ENCODE data around the gene RNF115. TPM values are rescaled to one million over a fixed set of nuclear protein-coding genes. Genes with fewer than 3 reads are reported as not detected.
"Not testable (repeated sequence)": the region's sequence is repeated elsewhere in the genome, so short reads cannot be mapped to it uniquely, and the experiment has no call there.

The RNF115 gene
- polyA plus RNA-seq, 1 of the 3 experiments (the other 2 are of a cell fraction), result 4.8 TPM

DNA sequence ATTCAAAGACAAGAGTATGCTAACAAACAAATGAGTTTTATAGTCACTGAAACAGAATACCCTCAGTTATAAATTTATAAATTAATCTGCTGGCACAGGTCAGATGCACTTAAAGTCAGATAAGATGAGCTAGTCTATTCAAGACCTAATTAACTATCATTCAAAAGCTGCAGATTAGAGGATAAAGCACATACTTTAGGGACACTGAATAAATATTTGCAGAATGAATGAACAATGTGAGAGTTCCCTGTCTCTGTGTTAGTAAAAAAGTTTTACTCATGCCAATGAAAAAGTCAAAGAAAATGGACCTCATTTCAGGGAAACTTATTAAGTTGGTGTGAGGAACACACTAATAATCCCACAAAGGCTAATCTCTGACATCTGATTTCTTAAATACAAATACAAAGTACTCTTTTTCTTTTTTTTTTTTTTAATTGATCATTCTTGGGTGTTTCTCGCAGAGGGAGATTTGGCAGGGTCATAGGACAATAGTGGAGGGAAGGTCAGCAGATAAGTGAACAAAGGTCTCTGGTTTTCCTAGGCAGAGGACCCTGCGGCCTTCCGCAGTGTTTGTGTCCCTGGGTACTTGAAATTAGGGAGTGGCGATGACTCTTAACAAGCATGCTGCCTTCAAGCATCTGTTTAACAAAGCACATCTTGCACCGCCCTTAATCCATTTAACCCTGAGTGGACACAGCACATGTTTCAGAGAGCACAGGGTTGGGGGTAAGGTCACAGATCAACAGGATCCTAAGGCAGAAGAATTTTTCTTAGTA is 58.1 kb downstream of the RNF115 start:
- H3K27me3 ChIP-seq (ENCODE audit: insufficient read depth); CTCF ChIA-PET; H3F3A ChIP-seq (replicated peaks; ENCODE audit: insufficient read depth); H3K79me2 ChIP-seq (ENCODE audit: insufficient read depth); DNase-seq; H3K4me2 ChIP-seq; H3K9me3 ChIP-seq; H3K4me3 ChIP-seq (ENCODE audit: low read depth in 2 of 2, low read length in 1 of 2); H3K9ac ChIP-seq; H4K20me1 ChIP-seq (ENCODE audit: insufficient read depth); H3K4me1 ChIP-seq (ENCODE audit: control insufficient read depth in 1 of 2, insufficient read depth in 2 of 2, low read depth in 1 of 2, low read length in 1 of 2); H2AFZ ChIP-seq (ENCODE audit: low read depth); H3K9me2 ChIP-seq; POLR2A ChIA-PET: not testable (repeated sequence)
- 86% methylated on average over 5 of the region's 5 CpGs for WGBS (ENCODE audit: low lambda C conversion rate)
- H3K27ac ChIP-seq (ENCODE audit: low read depth in 2 of 2, low read length in 1 of 2), result peak overlapping the region in 1 of 2 experiments; percentile 10; a peak in 1 of 4 replicates
- peaks cover 28 to 49% of the 10 kb centered on the region in 2 experiments for H3K36me3 ChIP-seq (replicated peaks in 1 of 2; ENCODE audit: control insufficient read depth in 1 of 2, insufficient read depth in 2 of 2, low read length in 1 of 2)

DNA sequence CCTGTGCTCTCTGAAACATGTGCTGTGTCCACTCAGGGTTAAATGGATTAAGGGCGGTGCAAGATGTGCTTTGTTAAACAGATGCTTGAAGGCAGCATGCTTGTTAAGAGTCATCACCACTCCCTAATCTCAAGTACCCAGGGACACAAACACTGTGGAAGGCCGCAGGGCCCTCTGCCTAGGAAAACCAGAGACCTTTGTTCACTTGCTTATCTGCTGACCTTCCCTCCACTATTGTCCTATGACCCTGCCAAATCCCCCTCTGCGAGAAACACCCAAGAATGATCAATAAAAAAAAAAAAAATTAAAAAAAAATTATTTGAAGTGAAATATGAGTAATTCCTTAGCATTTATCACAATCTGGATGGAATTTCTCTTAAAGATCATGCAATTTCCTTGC is 58.8 kb downstream of the RNF115 start:
- H3K36me3 ChIP-seq (replicated peaks in 1 of 2; ENCODE audit: control insufficient read depth in 1 of 2, insufficient read depth in 2 of 2, low read length in 1 of 2), result peaks cover 22 to 47% of the 10 kb centered on the region in 2 experiments
- H3K4me1 ChIP-seq (ENCODE audit: control insufficient read depth in 1 of 2, insufficient read depth in 2 of 2, low read depth in 1 of 2, low read length in 1 of 2); H3K27ac ChIP-seq (ENCODE audit: low read depth in 2 of 2, low read length in 1 of 2); H3K4me3 ChIP-seq (ENCODE audit: low read depth in 2 of 2, low read length in 1 of 2); H3K79me2 ChIP-seq (ENCODE audit: insufficient read depth); H3K9me2 ChIP-seq; POLR2A ChIA-PET; DNase-seq; H3K27me3 ChIP-seq (ENCODE audit: insufficient read depth); H3K9me3 ChIP-seq; H3K4me2 ChIP-seq; H3K9ac ChIP-seq; H2AFZ ChIP-seq (ENCODE audit: low read depth); H4K20me1 ChIP-seq (ENCODE audit: insufficient read depth); H3F3A ChIP-seq (replicated peaks; ENCODE audit: insufficient read depth); CTCF ChIA-PET: not testable (repeated sequence)
- WGBS (ENCODE audit: low lambda C conversion rate), result 61% methylated on average over 2 of the region's 3 CpGs

DNA sequence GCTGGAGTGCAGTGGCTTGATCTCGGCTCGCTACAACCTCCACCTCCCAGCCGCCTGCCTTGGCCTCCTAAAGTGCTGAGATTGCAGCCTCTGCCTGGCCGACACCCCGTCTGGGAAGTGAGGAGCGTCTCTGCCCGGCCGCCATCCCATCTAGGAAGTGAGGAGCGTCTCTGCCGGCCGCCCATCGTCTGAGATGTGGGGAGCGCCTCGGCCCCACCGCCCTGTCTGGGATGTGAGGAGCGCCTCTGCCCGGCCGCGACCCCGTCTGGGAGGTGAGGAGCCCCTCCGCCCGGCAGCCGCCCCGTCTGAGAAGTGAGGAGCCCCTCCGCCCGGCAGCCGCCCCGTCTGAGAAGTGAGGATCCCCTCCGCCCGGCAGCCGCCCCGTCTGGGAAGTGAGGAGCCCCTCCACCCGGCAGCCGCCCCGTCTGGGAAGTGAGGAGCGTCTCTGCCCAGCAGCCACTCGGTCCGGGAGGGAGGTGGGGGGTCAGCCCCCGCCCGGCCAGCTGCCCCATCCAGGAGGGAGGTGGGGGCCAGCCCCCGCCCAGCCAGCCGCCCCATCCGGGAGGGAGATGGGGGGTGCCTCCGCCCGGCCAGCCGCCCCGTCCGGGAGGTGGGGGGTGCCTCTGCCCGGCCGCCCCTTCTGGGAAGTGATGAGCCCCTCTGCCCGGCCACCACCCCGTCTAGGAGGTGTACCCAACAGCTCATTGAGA is 59.5 kb downstream of the RNF115 start:
- H3K9me3 ChIP-seq, result not testable (repeated sequence)
- H3K36me3 ChIP-seq (replicated peaks in 1 of 2; ENCODE audit: control insufficient read depth in 1 of 2, insufficient read depth in 2 of 2, low read length in 1 of 2), result peaks cover 18 to 40% of the 10 kb centered on the region in 2 experiments

GRCh38 chr1:145762001-145762400 is 61.9 kb downstream of the RNF115 start:
- H3K4me3 ChIP-seq (ENCODE audit: low read depth in 2 of 2, low read length in 1 of 2); H2AFZ ChIP-seq (ENCODE audit: low read depth); H3K9ac ChIP-seq; H3F3A ChIP-seq (replicated peaks; ENCODE audit: insufficient read depth); H3K79me2 ChIP-seq (ENCODE audit: insufficient read depth); H4K20me1 ChIP-seq (ENCODE audit: insufficient read depth); H3K9me3 ChIP-seq; H3K27ac ChIP-seq (ENCODE audit: low read depth in 2 of 2, low read length in 1 of 2); H3K27me3 ChIP-seq (ENCODE audit: insufficient read depth); CTCF ChIA-PET; H3K4me1 ChIP-seq (ENCODE audit: control insufficient read depth in 1 of 2, insufficient read depth in 2 of 2, low read depth in 1 of 2, low read length in 1 of 2); DNase-seq; H3K4me2 ChIP-seq; POLR2A ChIA-PET; H3K9me2 ChIP-seq: not testable (repeated sequence)
- peaks cover 31 to 48% of the 10 kb centered on the region in 2 experiments for H3K36me3 ChIP-seq (replicated peaks in 1 of 2; ENCODE audit: control insufficient read depth in 1 of 2, insufficient read depth in 2 of 2, low read length in 1 of 2)
- WGBS (ENCODE audit: low lambda C conversion rate), result 93% methylated on average over 2 of the region's 2 CpGs

More for the DNA sequence above, 59.5 kb downstream of the RNF115 start:
- H3K4me1 ChIP-seq (ENCODE audit: control insufficient read depth in 1 of 2, insufficient read depth in 2 of 2, low read depth in 1 of 2, low read length in 1 of 2); H3K27ac ChIP-seq (ENCODE audit: low read depth in 2 of 2, low read length in 1 of 2); H3K4me3 ChIP-seq (ENCODE audit: low read depth in 2 of 2, low read length in 1 of 2); H3K27me3 ChIP-seq (ENCODE audit: insufficient read depth); H3K9me2 ChIP-seq; DNase-seq; H3K79me2 ChIP-seq (ENCODE audit: insufficient read depth); H3F3A ChIP-seq (replicated peaks; ENCODE audit: insufficient read depth); CTCF ChIA-PET; POLR2A ChIA-PET; H3K4me2 ChIP-seq; H3K9ac ChIP-seq; H4K20me1 ChIP-seq (ENCODE audit: insufficient read depth); H2AFZ ChIP-seq (ENCODE audit: low read depth): not testable (repeated sequence)
- 98% methylated on average over 5 of the region's 52 CpGs for WGBS (ENCODE audit: low lambda C conversion rate)

DNA sequence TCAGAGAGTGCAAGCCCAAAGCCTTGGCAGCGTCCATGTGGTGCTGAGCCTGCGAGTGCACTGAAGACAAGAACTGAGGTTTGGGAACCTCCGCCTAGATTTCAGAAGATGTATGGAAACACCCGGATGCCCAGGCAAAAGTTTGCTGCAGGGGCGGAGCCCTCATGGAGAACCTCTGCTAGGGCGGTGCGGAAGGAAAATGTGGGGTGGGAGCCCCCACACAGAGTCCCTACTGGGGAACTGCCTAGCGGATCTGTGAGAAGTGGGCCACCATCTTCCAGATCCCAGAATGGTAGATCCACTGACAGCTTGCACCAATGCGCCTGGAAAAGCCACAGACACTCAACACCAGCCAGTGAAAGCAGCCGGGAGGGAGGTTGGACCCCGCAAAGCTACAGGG is 62.4 kb downstream of the RNF115 start:
- H3K79me2 ChIP-seq (ENCODE audit: insufficient read depth); DNase-seq; CTCF ChIA-PET; H4K20me1 ChIP-seq (ENCODE audit: insufficient read depth); H3K9me2 ChIP-seq; H3K4me2 ChIP-seq; H3F3A ChIP-seq (replicated peaks; ENCODE audit: insufficient read depth); H2AFZ ChIP-seq (ENCODE audit: low read depth); POLR2A ChIA-PET; H3K4me1 ChIP-seq (ENCODE audit: control insufficient read depth in 1 of 2, insufficient read depth in 2 of 2, low read depth in 1 of 2, low read length in 1 of 2); H3K27ac ChIP-seq (ENCODE audit: low read depth in 2 of 2, low read length in 1 of 2); H3K9me3 ChIP-seq; H3K4me3 ChIP-seq (ENCODE audit: low read depth in 2 of 2, low read length in 1 of 2); H3K27me3 ChIP-seq (ENCODE audit: insufficient read depth); H3K9ac ChIP-seq: not testable (repeated sequence)
- H3K36me3 ChIP-seq (replicated peaks in 1 of 2; ENCODE audit: control insufficient read depth in 1 of 2, insufficient read depth in 2 of 2, low read length in 1 of 2), result peaks cover 31 to 48% of the 10 kb centered on the region in 2 experiments
- 99% methylated on average over 11 of the region's 11 CpGs for WGBS (ENCODE audit: low lambda C conversion rate)

- POLR2A ChIA-PET; H3K79me2 ChIP-seq (ENCODE audit: insufficient read depth); H3K9me3 ChIP-seq: not testable (repeated sequence)
These were observed 63.4 kb downstream of the RNF115 start for GRCh38 chr1:145760395-145760949.

More at GRCh38 chr1:145760395-145760949, 63.4 kb downstream of the RNF115 start:
- not testable (repeated sequence) for H3K9ac ChIP-seq; H3K27ac ChIP-seq (ENCODE audit: low read depth in 2 of 2, low read length in 1 of 2); H3K9me2 ChIP-seq; H3K27me3 ChIP-seq (ENCODE audit: insufficient read depth); DNase-seq; H4K20me1 ChIP-seq (ENCODE audit: insufficient read depth); H3K4me1 ChIP-seq (ENCODE audit: control insufficient read depth in 1 of 2, insufficient read depth in 2 of 2, low read depth in 1 of 2, low read length in 1 of 2); H2AFZ ChIP-seq (ENCODE audit: low read depth); H3K4me3 ChIP-seq (ENCODE audit: low read depth in 2 of 2, low read length in 1 of 2); H3F3A ChIP-seq (replicated peaks; ENCODE audit: insufficient read depth); H3K4me2 ChIP-seq
- H3K36me3 ChIP-seq (replicated peaks in 1 of 2; ENCODE audit: control insufficient read depth in 1 of 2, insufficient read depth in 2 of 2, low read length in 1 of 2), result peaks cover 28 to 48% of the 10 kb centered on the region in 2 experiments
- CTCF ChIA-PET, result interaction anchor here (0.8 to 1.4 kb wide), 2 partner anchors 17 to 131 kb away, joined by 3 to 4 read pairs; no protein-coding TSS in a partner anchor
- 97% methylated on average over 4 of the region's 4 CpGs for WGBS (ENCODE audit: low lambda C conversion rate)
